HL-60/S4 (cell line): ENCODE measurements around the gene BBS5.
"Not testable (repeated sequence)": the region's sequence is repeated elsewhere in the genome, so short reads cannot be mapped to it uniquely, and the experiment has no call there.

Experiments
- in situ Hi-C: fragments of 300-500 bp; cut with MboI; formaldehyde crosslinking; loops from 2 replicates; pipeline ENCODE4 v1.14.3; 2022; ENCODE audit warnings: low sequenced_read_pairs

The BBS5 gene

DNA sequence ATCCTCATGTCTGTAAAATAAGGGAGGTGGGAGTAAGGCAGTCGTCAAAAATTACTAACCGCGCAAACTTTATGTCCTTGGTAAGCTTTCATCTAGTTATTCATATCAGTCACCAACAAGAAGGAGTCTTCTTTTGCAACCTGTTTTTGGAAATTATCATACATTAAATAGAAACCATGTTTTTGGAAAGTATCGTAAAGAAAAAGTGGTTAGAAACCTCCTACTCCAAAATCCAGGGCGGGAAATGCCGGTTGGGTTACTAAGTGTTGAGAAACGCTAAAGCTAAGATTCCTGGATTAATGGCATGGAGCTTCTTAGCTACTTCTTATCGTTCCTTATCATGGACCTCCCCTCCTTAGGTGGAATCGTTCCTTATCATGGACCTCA, 778 bp downstream of the BBS5 start:
- in situ Hi-C loops = no loop called here

DNA sequence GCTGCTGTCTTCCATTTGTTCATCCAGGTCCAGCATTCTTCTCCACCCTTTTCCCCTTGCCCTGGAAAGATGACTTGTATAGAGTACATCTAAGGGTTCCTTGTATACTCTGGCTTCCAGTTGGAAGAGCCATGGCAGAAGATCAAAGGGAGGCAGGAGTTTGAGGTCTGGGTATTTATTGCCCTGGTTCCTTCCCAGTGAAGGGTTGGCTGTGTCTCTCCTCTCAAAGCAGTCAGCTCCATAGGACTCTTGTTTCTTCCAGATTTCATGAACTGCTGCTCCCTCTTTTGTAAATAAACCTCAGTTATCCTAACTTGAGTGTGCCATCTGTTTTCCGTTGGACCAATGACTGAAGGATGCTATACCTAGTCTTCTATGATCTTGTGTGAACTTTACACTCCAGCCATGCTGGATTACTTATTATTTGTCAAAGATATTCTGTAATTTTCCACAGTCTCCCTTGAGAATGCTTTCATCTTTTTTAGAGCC, 6.4 kb downstream of the BBS5 start:
- in situ Hi-C loops = no loop called here

DNA sequence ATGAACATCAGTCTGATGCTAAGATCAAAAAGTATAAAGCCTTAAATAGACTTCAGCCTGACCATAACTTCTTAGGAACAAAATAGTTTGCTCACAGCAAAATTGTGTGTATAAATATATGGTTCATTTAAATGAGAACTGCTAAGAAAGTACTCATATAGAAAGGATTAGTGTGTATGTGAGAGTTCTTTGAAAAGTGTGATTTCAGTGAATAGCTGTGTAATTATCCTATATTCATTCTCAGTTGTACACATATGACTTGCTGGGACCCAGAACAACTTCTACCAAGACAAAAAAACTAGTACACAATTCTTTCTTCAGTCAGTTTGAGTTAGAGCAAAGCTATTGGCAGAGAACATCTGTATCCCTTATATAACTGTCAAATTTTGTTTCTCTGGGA, 7.2 kb downstream of the BBS5 start:
- in situ Hi-C loops = no loop called here

DNA sequence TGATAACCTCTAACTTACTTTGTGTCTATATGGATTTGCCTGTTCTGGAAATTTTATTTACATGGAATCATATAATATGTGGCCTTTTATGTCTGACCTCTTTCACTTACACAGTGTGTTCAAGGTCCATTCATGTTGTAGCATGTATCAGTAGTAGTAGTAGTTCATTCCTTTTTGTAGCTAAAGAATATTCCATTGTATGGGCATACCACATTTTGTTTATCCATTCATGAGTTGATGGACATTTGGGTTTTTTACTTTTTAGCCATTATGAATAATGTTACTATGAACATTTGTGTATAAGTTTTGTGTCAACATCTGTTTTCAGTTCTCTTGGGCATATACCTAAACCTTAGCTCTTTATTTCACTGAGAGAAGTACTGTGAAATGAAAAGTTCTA, 11.5 kb downstream of the BBS5 start:
- in situ Hi-C loops = no loop called here

DNA sequence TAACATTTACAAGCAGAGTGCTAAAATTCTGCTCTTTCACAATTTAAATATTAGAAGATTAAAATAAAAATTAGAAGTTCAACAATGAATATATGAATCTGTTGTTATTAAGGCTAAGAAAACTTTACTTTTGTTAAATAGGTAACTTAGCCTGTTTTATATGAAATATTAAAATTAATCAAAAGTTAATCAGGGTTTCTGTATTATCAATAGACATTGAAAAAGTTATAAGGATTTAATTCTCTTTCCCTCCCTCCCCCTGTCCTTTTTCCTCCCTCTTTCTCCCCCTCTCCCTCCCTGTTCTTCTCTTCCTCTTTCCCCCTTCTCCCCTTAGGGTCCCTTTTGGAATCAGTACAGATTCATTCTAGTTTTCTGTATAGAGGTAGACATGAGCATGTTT, 12.1 kb downstream of the BBS5 start:
- in situ Hi-C loops = no loop called here

DNA sequence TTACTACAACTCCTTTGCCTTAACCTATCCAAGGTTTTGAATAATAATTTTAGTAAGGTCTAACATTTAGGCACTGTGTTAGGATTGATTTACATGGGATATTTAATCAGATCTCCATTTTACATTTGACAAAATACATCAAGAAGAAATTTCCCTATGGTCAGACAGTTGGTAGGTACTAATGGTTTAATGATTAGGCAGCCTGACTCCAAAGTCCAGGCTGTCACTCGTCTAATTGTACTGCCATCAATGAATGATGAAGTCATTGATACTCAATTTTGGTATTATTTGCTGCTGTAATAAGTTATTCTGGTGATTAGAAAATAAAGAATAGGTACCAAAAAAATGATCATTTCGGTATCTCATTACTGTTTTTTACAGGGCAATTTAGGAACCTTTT, 14.1 kb downstream of the BBS5 start:
- in situ Hi-C loops = no loop called here

DNA sequence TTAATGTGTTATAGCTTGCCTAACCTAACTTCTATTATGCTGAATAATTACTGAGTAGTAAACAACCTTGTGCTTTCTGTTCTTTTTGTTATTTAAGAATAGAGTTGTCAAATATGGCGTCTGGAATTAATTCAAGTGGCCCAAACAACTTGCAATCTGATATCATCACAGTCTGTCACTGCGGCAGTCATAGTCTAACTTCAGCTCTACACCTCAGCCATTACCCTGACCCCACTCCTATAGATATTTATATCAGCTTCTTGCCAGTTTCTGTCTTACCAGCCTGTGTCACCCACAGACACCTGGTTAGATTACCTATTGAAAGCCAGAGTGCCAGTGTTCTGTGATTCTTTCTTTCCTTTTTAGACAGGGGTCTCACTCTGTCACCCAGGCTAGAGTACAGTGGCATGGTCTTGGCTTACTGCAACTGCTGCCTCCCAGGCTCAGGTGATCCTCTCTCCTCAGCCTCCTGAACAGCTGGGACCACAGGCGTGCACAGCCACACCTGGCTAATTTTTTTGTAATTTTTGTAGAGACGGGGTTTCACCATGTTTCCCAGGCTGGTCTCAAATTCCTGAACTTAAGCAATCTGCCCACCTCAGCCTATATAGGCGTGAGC, 16.1 kb downstream of the BBS5 start:
- in situ Hi-C loops = no loop called here

DNA sequence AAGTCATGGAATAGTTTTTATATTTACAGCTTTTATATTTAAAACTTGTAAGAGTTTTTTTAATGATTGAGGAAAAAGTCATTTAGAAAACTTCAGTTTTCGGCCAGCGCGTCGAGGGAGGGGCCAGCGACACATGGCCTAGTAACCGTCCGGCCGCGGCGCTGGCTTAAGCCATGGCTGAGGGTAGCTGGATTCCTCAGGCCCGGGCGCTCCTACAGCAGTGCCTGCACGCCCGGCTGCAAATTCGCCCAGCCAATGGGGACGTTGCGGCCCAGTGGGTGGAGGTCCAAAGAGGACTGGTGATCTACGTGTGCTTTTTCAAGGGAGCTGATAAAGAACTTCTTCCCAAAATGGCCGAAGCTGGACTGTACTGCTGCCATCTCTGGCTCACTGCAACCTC, 25.4 kb downstream of the BBS5 start:
- in situ Hi-C loops = no loop called here

DNA sequence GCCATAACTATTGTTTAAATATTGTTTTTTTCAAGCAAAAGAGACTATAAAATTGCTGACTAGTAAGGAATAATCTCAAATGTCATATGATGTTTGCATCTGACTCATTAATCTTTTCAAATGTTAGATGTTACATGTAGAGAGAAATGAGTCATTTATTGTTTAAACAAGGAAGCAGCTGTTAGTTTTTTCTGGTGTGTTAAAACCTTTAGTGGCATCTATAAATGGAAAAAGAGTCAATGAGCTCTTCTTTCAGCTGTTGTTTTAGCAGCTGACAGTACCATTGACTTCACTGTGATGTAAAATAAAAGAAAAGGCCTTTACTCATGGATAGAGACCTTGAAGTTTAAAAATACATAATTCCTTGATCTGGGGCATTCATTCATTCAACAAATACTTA, 28.4 kb downstream of the BBS5 start:
- in situ Hi-C loops = no loop called here

DNA sequence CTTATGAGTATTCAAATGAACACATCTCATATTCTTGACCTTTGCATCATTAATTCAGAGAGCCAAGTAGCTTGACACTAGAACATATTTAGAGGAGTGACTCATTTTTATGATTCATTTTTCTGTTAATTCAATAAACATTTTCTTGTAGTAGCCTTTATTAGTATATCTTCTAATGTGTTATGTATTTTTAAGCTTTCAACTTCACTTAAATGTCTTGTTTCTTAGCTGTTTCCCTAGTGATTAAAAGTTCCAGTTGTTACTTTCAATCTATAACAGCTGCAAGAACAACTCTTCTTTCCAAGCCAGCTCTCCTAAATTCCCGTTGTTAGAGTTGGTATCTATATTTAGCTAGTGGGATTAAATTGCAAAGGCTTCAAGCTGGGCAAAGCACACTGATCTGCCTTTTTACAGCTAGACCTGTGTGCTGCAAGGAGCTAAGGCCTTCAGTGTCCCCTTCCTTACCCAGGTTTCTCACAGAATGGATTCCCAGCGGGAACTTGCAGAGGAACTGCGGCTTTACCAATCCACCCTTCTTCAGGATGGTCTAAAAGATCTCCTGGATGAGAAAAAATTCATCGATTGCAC, 30.1 kb downstream of the BBS5 start, which contains the start of gene KLHL41:
TSS of gene KLHL41 (plus strand) at position 405 of the 588 bp plus-strand sequence. CDS start at position 482, 77 bp downstream.
- in situ Hi-C loops = no loop called here

DNA sequence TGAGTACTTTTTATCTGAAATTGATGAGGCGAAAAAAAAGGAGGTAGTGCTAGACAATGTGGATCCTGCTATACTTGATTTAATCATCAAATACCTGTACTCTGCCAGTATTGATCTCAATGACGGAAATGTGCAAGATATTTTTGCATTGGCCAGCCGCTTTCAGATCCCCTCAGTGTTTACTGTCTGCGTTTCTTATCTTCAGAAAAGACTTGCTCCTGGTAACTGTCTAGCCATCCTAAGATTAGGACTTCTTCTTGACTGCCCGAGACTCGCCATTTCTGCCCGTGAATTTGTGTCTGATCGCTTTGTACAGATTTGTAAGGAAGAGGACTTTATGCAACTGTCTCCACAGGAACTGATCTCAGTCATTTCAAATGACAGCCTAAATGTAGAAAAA, 30.7 kb downstream of the BBS5 start:
- in situ Hi-C loops = no loop called here

DNA sequence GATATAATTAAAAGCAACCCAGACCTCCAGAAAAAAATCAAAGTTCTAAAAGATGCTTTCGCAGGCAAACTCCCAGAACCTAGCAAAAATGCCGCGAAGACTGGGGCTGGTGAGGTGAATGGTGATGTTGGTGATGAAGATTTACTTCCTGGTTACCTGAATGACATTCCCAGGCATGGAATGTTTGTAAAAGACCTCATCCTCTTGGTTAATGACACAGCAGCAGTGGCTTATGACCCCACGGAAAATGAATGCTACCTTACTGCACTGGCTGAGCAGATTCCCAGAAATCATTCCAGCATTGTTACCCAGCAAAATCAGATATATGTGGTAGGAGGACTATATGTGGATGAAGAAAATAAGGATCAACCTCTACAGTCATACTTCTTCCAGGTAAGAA, 31.2 kb downstream of the BBS5 start:
- in situ Hi-C loops = no loop called here

DNA sequence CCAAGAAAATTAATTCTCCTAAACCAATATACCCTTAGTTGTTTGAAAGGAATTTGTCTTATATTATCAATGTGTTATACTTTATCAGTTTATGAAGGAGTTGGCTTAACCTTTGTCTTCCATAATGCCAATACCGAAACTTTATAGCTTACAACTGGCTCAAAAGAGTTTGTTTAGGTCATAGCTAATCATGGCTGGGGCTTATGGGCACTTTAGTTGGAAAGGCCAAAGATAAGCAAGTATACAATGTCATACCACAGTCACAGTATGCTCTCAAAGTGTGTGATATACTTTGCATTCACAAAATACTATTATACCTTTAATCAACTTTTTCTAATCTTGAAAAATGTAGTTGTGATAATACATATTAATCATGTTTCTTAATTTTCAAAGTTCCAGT, 32.5 kb downstream of the BBS5 start:
- in situ Hi-C loops = no loop called here

DNA sequence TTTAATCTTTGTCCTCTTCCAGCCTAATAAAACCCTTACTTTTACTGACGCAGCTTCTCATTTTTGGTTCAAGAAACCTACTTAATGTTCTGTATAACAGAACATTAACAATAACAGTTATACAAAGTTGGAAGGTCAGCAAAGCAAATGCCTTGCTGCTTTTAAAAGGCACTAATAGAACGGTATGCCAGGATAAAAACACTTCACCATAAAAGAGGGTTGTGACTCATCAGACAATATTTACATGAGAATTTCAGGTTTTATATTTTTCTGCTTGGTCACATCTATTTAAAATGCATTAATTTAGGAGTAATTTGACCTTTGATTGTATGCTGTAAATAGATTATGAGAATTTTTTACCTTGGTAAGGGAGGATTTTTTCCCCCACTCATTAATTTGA, 33.2 kb downstream of the BBS5 start:
- in situ Hi-C loops = no loop called here

DNA sequence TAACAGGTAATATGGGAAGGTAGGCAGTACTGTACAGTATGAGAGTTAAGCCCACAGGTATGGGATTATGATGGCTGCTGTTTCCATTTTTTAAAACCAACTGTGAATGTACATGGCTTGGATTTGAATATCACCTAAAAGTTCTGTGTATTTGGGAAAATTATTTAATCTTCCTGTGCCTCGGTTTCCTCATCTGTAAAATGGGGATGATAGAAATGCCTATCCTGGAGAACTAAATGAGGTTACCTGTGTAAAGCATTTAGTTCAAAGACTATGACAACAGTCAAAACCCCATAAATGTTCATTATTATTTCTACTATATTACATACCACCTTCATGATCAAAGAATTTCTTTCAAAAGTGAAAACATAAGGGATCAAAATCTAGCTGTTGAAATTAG, 33.8 kb downstream of the BBS5 start:
- in situ Hi-C loops = no loop called here

DNA sequence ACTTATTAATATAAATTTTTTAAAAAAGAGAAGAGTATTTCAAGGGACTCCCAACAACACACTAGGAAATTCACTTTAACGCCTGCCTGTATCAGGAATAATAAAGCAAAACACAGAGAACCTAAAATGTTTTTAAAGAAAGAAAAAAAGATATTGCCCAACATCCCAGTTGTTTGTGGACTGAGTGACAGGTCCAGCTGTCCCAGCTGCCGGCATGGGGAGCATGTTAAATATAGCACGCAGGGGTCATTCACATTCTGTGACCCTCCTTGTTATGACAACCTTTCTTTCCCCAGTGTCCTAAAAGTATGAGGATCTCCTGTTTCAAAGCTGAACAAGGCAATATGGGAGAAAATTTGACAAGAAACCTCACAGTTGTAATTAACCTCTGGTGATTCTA, 34.6 kb downstream of the BBS5 start:
- in situ Hi-C loops = no loop called here

DNA sequence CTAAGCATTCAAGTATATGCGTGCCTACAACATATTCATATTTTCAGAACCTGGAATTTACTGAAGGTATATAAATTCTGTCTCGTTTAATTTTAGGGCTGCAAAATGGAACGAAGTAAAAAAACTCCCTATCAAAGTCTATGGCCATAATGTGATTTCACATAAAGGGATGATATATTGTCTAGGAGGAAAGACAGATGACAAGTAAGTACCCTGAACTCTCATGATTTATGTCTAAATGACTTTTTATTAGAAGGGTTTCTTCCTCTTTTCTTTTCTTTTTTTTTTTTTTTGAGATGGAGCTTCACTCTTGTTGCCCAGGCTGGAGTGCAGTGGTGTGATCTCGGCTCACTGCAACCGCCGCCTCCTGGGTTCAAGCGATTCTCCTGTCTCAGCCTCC, 35.5 kb downstream of the BBS5 start:
- in situ Hi-C loops = not testable (repeated sequence)

DNA sequence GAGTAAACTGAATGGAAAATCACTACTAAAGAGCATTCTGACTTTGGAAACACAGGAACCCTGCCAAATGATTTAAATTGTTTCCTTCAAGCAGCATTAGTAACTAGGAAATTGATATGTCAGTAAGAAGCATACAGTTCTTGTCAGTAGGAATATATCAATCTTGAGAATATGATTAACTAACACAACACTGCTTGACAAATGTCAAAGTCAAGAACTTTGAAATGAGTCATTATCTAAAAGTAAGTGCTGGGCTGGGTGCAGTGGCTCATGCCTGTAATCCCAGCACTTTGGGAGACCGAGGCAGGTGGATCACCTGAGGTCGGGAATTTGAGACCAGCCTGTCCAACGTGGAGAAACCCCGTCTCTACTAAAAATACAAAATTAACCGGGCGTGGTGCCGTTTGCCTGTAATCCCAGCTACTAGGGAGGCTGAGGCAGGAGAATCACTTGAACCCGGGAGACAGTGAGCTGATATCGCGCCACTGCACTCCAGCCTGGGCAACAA, 37.2 kb downstream of the BBS5 start:
- in situ Hi-C loops = not testable (repeated sequence)

DNA sequence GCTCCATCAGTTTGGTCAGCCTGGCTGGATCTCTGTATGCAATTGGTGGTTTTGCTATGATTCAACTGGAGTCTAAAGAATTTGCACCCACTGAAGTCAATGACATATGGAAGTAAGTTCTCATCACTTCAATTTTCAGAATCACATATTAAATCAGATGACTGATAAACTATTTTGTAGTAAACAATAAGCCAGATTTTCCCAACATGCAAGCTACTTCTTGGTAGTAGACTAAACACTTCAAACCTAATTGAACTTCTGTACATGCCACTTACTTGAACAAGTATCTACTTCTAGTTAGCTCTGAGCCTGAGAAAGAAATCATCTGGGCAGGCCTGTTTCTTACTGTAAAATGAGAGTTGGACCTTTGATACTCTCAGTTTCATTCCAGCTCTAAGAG, 41.6 kb downstream of the BBS5 start:
- in situ Hi-C loops = no loop called here

DNA sequence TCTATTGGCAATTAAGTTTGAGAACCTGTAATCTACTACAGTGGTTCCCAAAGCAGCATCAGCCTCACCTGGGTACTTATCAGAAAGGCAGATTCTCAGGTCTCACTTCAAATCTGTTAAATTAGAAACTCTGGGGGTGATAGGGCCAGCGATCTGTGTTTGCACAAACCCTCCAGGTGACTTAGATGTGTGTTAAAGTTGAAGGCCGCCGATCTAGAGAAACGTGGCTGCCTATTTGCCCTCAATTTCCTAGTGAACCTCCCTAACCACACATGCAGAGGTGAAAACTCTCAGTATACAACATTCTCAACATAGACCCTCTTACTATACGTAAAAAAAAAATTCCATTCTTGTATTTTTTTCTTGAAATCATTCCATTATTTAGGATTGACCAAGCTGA, 44.4 kb downstream of the BBS5 start:
- in situ Hi-C loops = no loop called here

DNA sequence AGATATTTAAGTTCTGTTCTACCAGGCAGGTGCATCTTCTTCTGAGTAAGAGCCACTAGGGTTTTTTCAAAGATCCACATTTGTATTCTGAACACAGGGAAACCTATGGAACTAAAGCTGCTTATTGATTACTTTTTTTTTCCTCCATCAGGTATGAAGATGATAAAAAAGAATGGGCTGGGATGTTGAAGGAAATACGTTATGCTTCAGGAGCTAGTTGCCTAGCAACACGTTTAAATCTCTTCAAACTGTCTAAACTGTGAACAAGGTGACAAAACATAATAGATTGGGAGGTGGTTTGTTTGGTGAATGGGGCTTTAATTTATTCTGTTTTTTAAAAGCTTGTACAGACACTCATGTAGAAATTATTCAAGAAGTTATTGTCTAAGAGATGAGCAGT, 46.1 kb downstream of the BBS5 start:
- in situ Hi-C loops = no loop called here

DNA sequence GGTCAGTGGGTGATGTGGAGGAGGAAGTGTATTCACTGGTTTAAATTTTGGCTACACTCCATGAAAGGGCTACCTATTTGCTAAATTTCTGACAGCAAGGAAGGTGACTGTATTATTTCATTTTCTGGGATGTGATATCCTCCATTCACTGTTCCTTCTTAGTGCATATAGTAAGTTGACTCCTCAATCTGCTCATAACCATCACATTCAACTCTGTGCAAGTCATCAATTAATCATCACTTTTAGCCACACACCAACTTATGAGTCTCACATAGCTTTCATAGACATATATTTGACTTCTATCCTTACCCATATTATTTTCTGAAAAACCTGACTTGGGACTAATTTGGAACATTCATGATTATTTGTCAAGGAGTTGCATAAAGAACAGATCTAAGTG, 47.2 kb downstream of the BBS5 start:
- in situ Hi-C loops = no loop called here

DNA sequence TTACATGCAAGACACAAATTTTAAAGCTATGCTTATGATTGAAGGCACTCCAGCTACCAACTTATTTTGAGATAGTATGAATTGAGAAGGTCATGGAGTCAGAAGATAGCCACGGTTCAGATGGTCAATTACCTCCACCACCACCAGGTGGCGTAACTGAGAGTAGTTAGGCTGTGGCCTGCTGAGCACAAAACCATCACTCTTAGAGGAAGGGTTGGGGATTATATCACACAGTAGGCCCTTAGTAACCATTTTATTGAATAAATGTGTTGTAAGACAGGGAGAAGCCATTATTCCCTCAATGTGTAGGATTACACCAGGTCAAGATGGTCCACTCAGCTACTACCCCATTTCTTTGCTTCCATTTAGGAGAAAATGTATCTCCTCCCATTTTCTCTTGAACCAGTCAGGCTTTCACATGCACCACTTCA, 49.0 kb downstream of the BBS5 start:
- in situ Hi-C loops = no loop called here
